GM18867 (cell line): ENCODE data around the gene ZCWPW1.
"Not testable (repeated sequence)": the region's sequence is repeated elsewhere in the genome, so short reads cannot be mapped to it uniquely, and the experiment has no call there.

Experiments
- ATAC-seq: cut with Tn5 transposase; IDR thresholded peaks from one replicate; pipeline ENCODE4 v1.9.1; 2021; ENCODE audit warnings: mild to moderate bottlenecking, moderate library complexity; ENCODE audit not compliant: unreplicated experiment

The ZCWPW1 gene

DNA sequence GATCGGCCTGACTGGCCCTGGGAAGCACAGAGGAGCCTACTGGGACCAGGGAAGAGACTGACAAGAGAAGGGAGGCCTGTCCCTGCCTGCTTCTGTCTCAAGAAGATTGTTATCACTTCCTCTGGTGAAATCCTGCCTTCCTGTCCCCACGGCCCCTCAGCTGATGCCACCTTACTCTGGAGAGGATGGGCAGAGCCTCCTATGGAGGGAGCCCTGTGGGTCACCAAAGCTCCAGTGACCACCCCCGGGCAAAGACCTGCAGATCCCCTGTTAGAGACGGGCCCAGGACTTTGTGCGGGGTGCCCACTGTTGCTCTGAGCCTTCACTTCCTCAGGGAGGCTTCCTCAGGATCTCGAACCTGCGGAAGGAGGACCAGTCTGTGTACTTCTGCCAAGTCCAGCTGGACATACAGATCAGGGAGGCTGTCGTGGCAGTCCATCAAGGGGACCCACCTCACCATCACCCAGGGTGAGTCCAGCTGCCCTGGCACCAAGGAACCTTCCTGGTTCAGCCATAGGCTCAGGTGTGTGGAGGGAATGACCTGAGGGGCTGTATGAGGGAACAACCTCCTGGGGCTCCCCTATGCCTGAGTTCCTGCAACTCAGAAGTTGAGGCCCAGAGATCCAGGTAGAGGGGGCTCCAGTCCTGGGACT, 72.0 kb downstream of the ZCWPW1 start:
- no peak for ATAC-seq

DNA sequence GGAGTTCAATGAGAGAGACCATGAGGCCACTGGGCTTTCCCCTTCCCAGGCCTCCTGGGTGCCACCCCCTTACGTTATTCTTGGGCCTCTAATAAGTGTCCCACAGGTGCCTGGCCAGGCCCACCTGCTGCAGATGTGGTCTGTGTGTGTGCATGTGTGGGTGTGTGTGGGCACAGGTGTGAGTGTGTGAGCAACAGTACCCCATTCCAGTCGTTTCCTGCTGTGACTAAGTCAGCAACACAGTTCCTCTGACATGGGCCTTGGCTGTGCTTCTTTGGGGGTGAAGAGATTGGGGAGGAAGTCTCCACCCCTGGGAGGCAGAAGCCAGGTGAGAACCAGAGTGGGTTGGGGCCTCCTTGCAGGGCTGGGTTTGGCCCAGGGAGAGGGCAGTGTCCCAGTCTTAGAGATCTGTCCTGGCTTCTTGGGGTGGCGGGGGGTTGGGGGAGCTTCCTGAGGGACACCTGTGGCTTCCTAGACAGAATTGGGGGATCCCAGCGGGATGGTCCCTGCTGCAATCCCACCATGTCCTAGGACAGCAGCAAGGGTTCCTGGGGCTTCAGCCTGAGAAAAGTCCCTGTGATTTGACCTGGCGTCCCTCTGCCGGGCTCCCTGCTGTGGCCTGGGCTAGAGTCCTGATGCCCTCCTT, 74.7 kb downstream of the ZCWPW1 start:
- no peak for ATAC-seq

DNA sequence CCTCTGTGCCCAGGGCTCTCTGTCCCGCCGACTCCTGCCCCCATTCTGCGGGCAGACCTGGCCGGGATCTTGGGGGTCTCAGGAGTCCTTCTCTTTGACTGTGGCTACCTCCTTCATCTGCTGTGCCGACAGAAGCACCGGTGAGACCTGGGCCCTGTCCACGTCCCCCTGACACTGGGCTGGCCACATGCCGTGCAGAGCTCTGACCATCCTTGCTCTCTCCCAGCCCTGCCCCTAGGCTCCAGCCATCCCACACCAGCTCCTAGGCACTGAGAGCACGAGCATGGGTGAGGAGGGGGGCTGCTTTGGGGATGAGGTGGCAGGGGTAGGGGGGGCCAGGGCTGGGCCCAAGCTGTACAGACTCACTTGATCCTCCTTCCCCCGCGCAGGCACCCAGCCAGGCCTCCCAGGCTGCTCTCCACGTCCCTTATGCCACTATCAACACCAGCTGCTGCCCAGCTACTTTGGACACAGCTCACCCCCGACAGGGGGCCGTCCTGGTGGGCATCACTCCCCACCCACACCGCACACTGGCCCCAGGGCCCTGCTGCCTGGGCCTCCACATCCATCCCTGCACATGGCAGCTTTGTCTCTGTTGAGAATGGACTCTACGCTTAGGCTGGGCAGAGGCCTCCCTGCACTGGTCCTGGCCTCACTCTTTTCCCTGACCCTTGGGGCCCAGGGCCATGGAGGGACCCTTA, 75.4 kb downstream of the ZCWPW1 start:
- no peak for ATAC-seq

DNA sequence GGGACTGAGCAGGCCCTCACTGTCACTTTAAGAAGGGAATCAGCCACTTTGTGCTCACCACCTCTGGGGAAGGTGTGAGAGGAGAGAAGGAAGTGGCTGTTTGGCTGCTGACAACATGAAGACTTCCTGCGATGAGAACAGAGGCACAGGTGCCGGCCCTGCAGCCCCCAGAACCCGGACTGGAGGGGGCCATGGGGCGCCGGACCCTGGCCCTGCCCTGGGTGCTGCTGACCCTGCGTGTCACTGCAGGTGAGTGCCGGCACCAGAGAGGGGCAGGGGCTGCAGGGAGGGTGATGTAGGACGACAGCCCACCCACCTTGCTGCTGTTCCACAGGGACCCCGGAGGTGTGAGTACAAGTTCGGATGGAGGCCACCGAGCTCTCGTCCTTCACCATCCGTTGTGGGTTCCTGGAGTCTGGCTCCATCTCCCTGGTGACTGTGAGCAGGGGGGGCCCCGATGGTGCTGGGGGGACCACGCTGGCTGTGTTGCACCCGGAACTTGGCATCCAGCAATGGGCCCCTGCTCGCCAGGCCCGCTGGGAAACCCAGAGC, 76.2 kb downstream of the ZCWPW1 start:
- not testable (repeated sequence) for ATAC-seq

DNA sequence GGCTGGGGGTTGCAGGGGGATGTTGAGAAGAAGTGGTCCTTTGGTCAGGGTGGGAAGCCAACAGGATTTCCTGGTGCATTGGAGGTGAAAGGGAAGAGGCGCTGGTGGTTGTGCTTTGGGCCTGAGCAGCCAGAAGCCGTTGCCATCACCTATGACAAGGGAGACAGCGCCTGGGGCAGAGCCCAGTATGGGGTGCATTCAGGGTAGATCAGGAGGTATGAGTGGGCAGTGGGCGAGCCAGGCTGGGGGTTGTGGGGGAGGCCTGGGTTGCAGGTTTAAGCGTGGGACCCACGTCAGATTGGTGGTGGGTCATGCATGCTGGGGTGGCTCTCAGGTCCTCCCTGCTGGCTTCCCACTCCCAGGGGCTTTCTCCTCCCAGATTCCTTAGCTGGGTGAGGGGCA, 76.8 kb downstream of the ZCWPW1 start:
- ATAC-seq: no peak
